NCI-H2227 (cell line): ENCODE data around the gene SEPTIN10.
"Not testable (repeated sequence)": the region's sequence is repeated elsewhere in the genome, so short reads cannot be mapped to it uniquely, and the experiment has no call there.

Source experiments
- DNase-seq: peaks from one replicate; lab custom pipeline; 2025; ENCODE audit not compliant: unreplicated experiment; lab: John Stamatoyannopoulos, UW

Gene SEPTIN10

DNA sequence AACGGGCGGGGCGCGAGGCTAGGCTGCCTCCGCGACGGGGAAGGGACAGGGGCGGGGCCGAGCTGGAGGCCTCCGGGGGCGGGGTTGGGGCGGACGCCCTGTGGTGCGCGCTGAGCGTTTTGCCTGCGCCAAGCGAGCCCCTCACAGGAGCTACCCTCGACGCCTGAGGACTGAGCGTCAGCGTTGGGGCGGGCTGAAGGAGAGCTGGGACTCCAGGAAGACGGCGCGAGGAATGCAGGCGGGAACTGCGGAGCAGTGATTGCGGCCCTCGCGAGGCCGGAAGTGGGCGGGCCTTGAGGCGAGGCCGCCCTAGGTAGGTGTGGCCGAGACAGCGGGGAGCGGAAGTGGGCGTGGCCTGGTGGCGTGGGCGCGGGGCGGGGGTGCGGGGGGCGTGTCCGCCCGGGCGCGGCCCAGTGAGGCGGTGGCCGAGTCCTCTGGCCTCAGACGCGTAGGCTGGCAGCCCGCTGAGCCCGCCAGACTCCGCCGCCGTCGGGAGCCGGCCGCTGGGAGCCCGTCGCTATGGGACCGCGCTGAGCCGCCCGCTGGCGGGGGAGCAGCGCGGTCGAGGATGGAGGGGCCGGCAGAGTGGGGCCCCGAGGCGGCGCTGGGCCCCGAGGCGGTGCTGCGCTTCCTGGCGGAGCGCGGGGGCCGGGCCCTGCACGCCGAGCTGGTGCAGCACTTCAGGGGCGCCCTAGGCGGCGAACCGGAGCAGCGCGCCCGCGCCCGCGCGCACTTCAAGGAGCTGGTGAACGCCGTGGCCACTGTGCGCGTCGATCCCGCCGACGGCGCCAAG lies at the start of gene SEPTIN10, which contains the start of gene SOWAHC:
TSS of gene SEPTIN10 (minus strand) at position 45 of the 793 bp plus-strand sequence. CDS start 139 bp downstream, outside the sequence.
TSS of gene SOWAHC (plus strand) at position 443 of the 793 bp plus-strand sequence. CDS start at position 569, 126 bp downstream.
- peak; percentile 99 for DNase-seq

DNA sequence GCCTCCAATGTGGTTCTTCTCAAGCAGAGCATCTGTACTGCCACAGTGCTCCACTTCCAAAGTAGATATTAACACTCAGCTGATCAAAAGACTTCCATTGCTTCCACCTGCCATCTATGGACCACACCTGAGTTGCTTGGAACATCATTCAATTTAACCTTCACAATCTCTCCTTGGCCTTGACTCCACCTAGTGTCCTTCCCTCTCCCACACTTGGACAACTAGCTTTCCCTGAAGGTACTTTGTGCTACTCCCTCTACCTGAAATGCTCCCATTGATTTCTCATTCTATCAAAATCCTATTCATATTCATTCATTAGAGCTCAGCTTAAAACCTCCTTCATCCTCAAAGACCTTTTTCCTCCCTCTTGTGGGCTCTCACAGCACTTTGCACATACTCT lies 49.1 kb upstream of the SEPTIN10 start:
- DNase-seq, result no peak

DNA sequence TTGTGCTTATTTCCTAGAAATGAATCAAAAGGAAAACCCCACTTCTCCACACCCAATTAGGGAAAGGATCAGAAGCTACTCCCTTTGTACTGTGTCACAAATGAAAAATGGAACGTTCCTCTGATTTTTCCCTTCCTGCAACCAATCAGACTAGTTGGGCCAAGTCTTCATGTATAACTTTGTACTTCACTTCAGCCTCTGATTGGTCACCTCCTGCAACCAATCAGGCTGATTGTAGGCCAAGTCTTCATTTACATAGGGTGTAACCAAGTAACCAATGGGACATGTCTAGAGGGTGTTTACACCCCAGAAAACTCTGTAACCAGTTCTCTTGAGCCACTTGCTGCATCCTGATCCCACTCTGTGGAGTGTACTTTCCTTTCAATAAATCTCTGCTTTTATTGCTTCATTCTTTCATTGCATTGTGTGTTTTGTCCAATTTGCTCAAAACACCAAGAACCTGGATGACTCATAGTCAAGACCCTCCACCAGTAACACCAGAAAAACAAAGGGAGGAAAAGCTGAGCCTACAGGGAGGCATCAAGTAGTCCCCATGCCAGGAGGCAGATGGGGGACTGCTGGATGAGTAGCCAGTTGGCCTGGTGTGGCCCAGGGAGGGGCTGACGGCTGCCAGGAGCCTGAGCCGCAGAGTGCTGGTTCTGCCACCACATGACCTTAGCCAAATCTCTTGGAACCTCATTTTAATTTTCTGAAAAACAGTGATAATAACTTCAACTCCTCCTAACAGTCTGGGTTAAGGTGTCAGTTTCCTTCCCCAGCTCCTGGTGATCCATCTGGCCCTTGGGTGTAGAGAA lies 46.5 kb upstream of the SEPTIN10 start:
- DNase-seq, result no peak

DNA sequence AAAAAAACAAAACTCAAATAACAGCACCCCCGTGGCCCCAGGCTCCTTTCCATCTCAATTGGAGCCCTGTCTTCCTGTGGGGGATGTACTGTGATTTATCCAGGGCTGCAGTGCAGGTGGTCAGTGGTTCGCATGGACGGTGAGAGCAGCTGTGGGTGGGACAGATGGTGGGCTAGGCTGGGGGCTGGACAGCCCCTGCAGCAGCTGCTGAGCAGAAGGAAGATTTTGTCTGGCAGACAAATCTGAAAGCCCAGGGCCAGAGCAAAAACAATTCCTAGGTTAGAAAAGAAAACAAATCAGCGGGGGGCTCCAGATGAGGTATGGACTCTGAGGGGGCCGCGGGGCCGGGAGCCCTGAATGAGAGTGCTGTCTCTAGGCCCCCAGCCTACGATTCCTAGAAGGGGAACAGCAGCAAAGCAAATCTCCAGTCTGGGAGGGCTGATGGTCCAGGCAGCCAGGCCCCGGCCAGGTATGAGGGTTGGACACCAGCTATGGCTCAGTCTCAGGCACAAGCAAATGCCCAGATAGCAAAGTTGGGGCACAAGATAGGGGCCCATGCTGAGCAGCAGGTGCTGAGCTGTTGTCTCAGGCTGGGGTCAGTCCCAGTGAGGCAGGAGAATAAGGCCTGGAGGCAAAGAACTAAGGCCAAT lies 45.8 kb upstream of the SEPTIN10 start:
- DNase-seq, result no peak

DNA sequence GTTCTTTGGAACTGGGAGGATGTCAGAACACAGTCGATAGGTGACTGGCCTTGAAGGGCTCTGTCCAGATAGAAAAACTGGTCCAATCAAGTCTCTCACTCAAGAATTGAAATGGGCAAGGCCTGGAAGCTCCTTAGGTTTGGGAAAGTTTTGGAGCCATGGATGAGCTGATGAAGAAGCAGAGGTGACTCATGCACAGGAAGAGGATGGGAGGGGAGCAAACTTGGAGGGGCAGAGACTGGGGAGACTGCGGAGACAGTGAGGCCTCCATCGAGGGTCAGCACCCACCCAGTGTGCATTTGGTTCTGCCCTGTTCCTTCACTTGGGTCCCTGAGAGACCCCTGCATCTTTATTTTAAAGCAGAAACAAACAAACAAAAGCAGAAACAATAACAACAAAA lies 41.5 kb upstream of the SEPTIN10 start:
- no peak for DNase-seq

DNA sequence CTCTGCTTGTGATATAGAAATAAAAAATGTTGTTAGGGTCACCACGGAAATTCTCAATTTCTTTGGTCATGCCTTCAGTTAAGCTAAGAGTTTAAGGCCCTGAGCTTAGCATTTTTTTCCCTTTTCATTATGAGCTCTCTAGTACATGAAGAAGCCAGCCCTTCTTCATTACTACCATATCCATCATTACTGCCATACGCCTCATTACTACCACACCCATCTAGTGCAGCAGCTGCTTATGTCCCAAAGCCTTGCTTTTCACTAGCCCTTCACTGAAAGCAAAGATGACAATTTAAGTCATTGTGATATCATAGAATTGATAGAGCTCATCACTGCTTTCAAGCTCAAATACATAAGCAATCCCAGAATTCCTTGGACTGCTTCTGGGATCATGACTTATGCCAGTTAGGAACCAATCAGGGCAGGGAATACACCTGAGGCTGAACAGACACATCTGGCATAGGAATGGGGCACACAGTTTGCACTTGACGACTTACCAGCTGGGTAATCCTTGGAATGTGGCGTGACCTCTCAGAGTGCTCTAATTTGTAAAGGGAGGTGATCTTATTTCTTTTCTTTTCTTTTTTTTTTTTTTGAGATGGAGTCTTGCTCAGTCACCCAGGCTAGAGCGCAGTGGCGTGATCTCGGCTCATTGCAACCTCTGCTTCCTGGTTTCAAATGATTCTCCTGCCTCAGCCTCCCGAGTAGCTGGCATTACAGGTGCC lies 40.7 kb upstream of the SEPTIN10 start:
- DNase-seq, result no peak

DNA sequence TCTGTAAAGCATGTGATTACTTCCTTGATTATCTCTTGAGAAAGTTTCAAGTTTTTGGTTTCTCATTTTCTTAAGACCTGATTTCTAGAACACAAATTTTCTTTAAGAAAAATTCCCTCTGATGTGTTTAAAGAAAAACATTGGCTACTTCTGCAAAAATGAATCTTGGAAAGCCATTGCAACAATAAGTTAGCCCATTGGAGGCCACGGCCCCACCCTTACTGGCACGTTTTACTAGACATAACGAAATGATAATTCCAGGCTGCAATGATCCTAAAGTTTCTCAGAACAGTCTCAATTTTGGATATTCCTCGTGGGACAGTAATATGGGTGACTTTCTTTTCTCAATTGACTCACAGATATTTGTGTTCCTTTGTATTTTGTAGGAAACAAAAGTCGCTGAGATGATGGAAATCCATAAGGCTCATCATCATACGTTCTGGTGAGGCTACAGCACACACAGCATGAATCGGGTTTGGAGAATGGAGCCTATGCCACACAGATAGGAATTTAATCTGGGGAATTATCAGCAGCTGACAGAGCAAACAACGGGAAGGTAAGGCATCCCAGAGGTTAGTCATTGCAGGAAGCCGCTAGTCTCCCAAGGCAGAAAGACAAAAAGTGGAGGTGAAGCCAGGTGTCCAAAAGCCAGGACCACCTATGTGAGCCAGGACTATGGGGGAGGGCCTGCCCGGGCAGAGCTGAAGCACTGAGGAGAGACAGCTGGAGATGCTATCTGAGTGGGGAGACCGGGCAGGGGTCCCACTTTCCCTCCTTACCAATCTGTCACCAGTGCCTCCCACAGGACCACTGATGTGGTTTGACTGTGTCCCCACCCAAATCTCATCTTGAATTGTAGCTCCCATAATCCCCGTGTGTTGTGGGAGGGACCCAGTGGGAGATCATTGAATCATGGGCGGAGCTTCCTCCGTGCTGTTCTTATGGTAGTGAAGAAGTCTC lies 36.2 kb upstream of the SEPTIN10 start:
- no peak for DNase-seq

DNA sequence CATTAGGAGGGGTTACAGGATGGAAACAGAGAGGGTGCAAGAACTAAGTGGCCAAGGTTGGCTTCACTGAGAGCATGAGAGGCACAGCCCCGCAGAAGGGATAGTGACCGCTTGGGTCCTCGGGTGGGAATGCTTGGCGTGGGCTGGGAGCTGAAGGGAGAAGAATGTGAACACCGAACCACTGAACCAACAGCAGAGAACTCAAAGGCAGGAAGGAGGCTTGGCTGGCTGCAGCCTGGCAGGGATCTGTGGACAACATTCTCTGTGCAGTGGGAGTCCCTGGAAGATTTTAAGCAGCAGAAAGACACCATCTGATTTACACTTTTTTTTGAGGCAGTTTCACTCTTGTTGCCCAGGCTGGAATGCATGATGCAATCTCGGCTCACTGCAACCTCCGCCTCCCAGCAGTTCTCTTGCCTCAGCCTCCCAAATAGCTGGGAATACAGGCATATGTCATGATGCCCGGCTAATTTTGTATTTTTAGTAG lies 34.3 kb upstream of the SEPTIN10 start:
- DNase-seq, result no peak

DNA sequence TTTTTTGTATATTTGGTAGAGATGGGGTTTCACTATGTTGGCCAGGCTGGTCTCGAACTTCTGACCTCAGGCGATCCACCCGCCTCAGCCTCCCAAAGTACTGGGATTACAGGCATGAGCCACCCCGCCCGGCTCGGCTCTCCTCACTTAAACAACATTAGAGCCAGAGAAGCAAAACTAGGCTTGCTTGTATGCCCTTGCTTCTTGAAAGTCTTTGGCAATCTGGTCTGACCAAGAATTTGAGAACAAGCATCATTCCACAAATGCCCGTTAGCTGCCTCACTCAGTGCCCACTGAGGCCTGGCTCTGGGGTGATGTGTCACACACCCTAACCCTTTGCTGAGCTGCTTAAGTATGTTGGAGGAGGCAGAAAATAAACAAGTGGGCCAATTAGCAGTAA lies 33.9 kb upstream of the SEPTIN10 start:
- DNase-seq, result no peak

DNA sequence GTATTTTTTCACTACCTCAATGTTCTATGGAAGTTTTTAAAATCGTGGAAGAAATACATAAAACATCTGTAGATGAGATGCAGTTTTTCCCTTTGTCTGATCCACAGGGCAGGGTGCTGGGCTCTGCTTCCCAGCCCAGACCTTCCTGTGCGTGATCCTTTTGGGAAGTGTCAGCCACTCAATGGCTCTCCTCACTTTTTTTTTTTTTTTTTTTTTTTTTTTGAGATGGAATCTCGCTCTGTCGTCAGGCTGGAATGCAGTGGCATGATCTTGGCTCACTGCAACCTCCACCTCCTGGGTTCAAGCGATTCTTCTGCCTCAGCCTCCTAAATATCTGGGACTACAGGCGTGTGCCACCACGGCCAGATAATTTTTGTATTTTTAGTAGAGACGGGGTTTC lies 33.2 kb upstream of the SEPTIN10 start:
- no peak for DNase-seq

DNA sequence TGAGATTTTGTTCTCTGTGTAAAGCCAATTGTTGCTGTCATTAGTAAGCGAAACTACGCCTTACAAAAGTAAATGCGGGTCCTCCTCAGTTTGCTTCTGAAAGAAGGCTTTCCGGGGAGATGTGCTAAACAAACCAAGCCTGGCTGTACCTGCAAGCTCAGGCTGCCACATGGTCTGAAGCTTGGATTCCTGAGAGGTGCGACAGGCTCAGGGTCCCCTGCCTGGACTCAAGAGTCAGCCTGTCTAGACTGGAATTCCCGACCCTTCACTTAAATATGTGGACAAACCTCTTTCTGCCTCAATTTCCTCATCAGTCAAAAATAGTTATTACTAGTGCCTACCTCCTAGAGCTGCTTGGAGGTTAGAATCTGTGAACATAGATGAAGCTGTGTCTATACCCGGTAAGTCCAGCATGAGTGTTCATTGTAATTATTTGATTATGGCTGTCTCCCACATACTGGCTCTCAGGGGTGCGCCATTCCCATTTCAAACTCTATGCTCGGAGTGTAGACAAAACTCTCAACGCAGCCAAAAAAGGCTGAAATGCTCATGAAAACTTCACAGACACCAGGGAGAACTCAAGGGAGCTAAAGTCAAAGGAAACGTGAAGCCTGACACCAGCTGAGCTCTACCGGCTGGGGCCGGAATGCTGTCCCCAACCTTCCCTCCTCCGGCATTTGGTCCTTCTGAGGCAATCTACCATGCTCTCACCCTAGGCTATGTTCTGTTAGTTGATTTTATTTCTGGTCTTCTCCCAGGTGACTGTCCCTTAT lies 31.8 kb upstream of the SEPTIN10 start:
- DNase-seq, result no peak

DNA sequence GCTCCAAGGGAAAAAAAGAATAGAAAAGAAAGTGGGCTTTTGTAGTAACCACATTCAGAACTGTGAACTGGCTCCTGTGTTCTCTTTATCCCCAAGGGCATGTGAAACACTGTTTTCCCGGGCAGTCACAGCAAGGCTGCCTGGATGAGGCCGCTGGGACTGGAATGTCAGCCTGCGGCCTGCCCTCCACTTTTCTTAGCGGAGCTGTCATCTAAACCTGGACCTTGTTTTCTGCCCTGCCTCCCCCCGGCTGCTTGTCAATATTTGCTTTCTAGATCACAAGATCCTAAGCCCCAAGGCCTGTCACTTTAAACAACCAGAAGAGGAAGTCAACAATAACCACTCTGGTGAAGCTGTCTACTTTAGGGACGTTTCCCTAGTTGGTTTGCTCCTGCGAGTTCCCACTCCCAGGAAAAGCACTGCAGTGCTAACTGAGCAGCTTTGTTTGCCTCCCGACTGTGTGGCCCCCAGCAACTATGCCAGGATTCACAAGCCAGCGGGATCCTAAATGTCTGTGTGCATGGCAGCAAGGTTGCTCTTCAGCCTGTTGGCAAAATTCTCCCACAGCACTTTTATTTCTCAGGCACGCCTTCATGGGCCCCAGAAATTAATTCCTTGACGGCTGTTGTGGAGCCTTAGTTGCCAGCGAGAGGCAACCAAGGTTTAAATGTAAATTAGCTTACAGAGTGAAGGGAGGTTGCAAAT lies 31.0 kb upstream of the SEPTIN10 start:
- DNase-seq, result no peak

DNA sequence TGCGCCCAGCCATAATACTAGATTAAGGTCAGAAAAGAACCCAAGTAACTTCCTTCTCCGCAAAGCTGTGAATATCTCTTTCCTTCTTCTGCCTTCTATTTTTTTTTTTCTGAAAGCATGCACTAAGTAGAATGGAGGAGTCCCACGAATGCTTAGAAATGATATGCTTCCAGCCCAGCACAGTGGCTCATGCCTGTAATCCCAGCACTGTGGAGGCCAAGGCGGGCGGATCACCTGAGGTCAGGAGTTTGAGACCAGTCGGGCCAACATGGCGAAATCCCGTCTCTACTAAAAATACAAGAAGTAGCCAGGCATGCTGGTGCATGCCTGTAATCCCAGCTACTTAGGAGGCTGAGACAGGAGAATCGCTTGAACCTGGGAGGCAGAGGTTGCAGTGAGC lies 26.2 kb upstream of the SEPTIN10 start:
- not testable (repeated sequence) for DNase-seq

DNA sequence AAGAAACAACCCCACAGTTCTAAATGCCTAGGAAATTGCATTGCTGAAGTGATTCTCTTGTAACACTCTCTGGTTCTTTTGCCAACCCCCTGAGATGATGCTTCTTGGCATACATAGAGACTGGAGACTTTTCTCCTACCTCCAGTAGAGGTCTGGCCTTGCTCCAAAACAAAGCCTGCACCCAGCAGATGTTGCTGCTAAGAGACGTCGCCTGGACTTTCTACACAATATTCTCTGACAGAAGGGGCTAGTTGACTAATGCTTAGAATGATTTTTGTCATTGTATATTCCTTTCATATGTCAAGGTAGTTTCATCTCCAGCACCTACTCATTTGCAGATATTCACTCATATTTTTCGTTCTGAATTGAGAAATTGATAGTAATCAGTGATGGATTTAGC lies 25.0 kb upstream of the SEPTIN10 start:
- DNase-seq, result no peak

DNA sequence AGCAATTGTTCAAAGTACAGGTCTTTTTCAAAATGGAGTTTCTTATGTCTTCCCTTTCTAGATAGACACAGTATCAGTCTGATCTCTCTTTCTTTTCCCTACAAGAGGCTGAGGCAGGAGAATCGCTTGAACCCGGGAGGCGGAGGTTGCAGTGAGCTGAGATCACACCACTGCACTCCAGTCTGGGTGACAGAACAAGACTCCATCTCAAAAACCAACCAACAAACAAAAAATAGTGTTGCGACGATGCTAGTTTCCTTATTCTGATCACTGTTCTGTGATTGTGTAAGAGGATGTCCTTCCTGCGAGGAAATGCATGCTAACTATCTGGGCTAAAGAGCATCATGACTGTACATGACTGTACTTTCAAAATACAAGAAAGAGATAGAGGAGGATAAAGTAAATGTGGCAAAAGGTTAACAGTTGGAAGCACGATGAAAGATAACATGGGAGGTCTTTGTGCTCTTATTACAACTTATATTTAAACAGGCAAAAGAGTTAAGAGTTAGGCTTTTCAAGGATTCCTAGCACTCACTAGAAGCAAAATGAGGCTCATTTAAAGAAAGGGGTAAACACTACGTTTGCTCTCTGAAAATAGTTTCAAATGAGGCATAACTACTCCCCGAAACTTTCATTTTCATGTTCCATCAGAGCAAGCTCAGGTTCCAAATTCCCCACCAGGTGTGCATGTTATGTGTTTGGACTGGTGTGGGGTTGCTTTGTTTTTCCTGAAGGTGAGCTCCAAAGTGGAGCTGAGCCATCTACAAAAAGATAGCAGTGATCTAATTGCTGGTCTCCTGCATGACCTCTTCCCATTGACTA lies 24.2 kb upstream of the SEPTIN10 start:
- no peak for DNase-seq

DNA sequence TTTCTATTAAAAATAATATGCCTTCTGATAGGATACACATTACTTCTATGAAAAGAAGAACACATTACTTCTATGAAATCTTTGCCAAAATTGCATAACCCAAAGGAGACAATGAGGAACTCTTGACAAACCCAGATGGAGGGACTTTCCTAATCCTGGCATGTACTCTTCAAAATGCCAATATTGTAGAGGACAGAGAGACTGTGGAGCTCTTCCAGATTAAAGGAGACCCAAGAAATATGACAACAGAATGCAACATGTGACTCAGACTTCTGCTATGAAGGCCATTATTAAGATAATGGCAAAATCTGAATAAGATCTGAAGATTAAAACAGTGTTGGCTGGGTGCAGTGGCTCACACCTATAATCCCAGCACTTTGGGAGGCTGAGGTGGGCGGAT lies 22.6 kb upstream of the SEPTIN10 start:
- DNase-seq, result no peak
